ENCODE results near the gene LHX5. TPM values are rescaled to one million over a fixed set of nuclear protein-coding genes. Genes with fewer than 3 reads are reported as not detected.

LHX5 gene
- total RNA-seq, 4 donors from 2014 or later, result not detected

DNA sequence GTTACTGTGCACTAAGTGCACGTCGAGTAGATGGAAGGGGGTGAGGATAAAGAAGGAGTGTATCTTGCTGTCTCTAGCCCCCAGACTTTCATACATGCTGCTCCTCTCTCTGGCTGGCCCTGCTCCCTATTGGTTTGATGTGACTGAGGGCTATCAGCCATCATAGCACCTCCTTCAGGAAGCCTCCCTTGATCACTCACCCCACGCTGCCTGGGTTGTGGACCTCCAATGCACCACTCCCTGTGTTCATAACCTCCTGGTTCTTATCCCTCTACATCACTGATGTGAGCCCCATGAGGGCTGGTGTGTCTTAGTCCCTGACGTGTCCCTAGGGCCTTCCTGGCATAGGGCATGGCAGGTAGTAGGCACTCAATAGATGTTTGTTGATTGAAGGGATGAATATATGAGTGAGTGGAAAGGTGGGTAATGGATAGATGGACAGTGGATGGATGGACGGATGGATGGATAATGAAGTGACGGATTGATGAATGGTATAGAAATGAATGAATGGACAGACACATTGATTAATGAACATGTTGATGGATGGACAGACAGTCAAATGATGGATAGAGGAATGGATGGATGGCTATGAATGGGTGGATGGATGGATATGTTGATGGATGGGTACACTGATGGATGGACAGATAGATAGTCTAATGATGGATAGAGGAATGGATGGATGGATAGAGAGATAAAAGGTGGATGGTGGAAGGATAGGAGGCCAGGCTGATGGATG, 34.5 kb downstream of the LHX5 start:
- H3K27me3 ChIP-seq, result no peaks in the 10 kb centered on the region
- no peaks in the 10 kb centered on the region for H3K9me3 ChIP-seq
- no peaks in the 10 kb centered on the region for H3K36me3 ChIP-seq
- no peaks in the 10 kb centered on the region for H3K4me1 ChIP-seq
- DNase-seq, result no peak
- no peak overlapping the region for H3K4me3 ChIP-seq
- intact Hi-C loops (cut with DNase I; ENCODE audit: low total_unique reads), result no loop called here
- no peak overlapping the region for H3K27ac ChIP-seq
- TF ChIP-seq, protein P1, sequence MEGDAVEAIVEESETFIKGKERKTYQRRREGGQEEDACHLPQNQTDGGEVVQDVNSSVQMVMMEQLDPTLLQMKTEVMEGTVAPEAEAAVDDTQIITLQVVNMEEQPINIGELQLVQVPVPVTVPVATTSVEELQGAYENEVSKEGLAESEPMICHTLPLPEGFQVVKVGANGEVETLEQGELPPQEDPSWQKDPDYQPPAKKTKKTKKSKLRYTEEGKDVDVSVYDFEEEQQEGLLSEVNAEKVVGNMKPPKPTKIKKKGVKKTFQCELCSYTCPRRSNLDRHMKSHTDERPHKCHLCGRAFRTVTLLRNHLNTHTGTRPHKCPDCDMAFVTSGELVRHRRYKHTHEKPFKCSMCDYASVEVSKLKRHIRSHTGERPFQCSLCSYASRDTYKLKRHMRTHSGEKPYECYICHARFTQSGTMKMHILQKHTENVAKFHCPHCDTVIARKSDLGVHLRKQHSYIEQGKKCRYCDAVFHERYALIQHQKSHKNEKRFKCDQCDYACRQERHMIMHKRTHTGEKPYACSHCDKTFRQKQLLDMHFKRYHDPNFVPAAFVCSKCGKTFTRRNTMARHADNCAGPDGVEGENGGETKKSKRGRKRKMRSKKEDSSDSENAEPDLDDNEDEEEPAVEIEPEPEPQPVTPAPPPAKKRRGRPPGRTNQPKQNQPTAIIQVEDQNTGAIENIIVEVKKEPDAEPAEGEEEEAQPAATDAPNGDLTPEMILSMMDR (IDR thresholded peaks at IDR 0.05), result no peak
- no peak for TF ChIP-seq POLR2A (IDR thresholded peaks at IDR 0.05)

GRCh38 chr12:113436586-113436985, 35.1 kb downstream of the LHX5 start:
- no peak for DNase-seq
- H3K27ac ChIP-seq, result no peak overlapping the region
- TF ChIP-seq POLR2A (IDR thresholded peaks at IDR 0.05), result no peak
- TF ChIP-seq, protein P1 (IDR thresholded peaks at IDR 0.05), result no peak
- no peaks in the 10 kb centered on the region for H3K27me3 ChIP-seq
- no peak overlapping the region for H3K4me3 ChIP-seq
- intact Hi-C loops (cut with DNase I; ENCODE audit: low total_unique reads), result no loop called here
- H3K4me1 ChIP-seq, result no peaks in the 10 kb centered on the region
- no peaks in the 10 kb centered on the region for H3K9me3 ChIP-seq
- no peaks in the 10 kb centered on the region for H3K36me3 ChIP-seq

GRCh38 chr12:113435367-113435766, 36.3 kb downstream of the LHX5 start:
- intact Hi-C loops (cut with DNase I; ENCODE audit: low total_unique reads), result no loop called here
- H3K4me3 ChIP-seq, result no peak overlapping the region
- no peak overlapping the region for H3K27ac ChIP-seq
- no peaks in the 10 kb centered on the region for H3K4me1 ChIP-seq
- no peaks in the 10 kb centered on the region for H3K36me3 ChIP-seq
- no peaks in the 10 kb centered on the region for H3K27me3 ChIP-seq
- DNase-seq, result no peak
- TF ChIP-seq, protein P1 (IDR thresholded peaks at IDR 0.05), result no peak
- TF ChIP-seq POLR2A (IDR thresholded peaks at IDR 0.05), result no peak
- no peaks in the 10 kb centered on the region for H3K9me3 ChIP-seq

DNA sequence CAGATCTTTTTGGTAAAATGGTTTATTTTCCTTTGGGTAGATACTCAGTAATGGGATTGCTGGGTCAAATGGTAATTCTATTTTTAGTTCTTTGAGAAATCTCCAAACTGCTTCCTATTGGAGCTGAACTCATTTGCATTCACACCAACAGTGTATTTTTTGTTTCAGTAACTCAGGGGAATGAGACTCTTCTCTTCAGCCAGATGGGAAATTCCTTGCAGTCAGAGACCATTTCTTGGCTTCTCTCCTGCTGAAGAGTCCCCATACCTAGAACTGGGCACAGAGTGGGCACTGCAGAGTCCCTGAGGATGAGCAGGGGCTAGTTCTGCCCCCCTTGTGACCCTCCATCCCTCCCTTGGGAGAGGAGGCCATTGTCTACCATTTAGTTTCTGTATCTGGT, 38.7 kb downstream of the LHX5 start:
- no peaks in the 10 kb centered on the region for H3K9me3 ChIP-seq
- no peak for DNase-seq
- no peak overlapping the region for H3K4me3 ChIP-seq
- no peaks in the 10 kb centered on the region for H3K36me3 ChIP-seq
- H3K27ac ChIP-seq, result no peak overlapping the region
- H3K4me1 ChIP-seq, result no peaks in the 10 kb centered on the region
- H3K27me3 ChIP-seq, result no peaks in the 10 kb centered on the region
- intact Hi-C loops (cut with DNase I; ENCODE audit: low total_unique reads), result no loop called here
- TF ChIP-seq POLR2A (IDR thresholded peaks at IDR 0.05), result no peak
- TF ChIP-seq, protein P1 (IDR thresholded peaks at IDR 0.05), result no peak

- DNase-seq, result no peak
- no peak overlapping the region for H3K4me3 ChIP-seq
These were observed 43.2 kb downstream of the LHX5 start for GRCh38 chr12:113428482-113428881.

More at GRCh38 chr12:113428482-113428881, 43.2 kb downstream of the LHX5 start:
- intact Hi-C loops (cut with DNase I; ENCODE audit: low total_unique reads), result no loop called here
- Histone ChIP-seq H3K36me3 (no peaks in the 10 kb centered on the region), H3K27ac (no peak overlapping the region), H3K27me3 (no peaks in the 10 kb centered on the region), H3K9me3 (no peaks in the 10 kb centered on the region), H3K4me1 (no peaks in the 10 kb centered on the region)
- TF ChIP-seq, protein P1 (IDR thresholded peaks at IDR 0.05), result no peak
- no peak for TF ChIP-seq POLR2A (IDR thresholded peaks at IDR 0.05)

Measured in uterus (tissue), 4 donors.